A549 (cell line): Measurements from ENCODE around the gene SYNPR. TPM values are rescaled to one million over a fixed set of nuclear protein-coding genes. Genes with fewer than 3 reads are reported as not detected.

ENCODE experiments used
- ATAC-seq, 2 experiments: fragments of 200-7000 bp in 1 of 2; fragments of >200 bp in 1 of 2; cut with Nextera tagmentation in 1 of 2; cut with Tn5 transposase in 1 of 2; 3 replicates each; pipeline versions ENCODE4 v1.8.0 to v1.9.1; 2018 to 2020; ENCODE audit warnings: mild to moderate bottlenecking in 1 of 2, moderate library complexity in 1 of 2
- CTCF ChIA-PET: fragments of 300-600 bp; sonication (Branson Sonifier 250); formaldehyde crosslinking; extraction: SDS; loops from one replicate; lab custom pipeline; 2021; ENCODE audit warnings: antibody characterized with exemption, inconsistent platforms; lab: Yijun Ruan, JAX
- POLR2A ChIA-PET: fragments of 350-600 bp; formaldehyde crosslinking; extraction: SDS; loops from one replicate; lab custom pipeline; 2021; ENCODE audit warnings: antibody characterized with exemption, inconsistent platforms; lab: Yijun Ruan, JAX
- DNase-seq, 2 experiments: peaks; one replicate each; pipeline versions ENCODE4 v3.0.0 to v3.0.0-alpha.2; 2011 to 2016; ENCODE audit warnings: low read depth in 1 of 2, low spot score in 1 of 2
- FAIRE-seq: peaks from 2 replicates; lab custom pipeline; 2011; peaks lifted over from hg19 to GRCh38; lab: Jason Lieb, UNC
- H3K27ac ChIP-seq, 2 experiments: fragments of >200 bp; sonication (Bioruptor Twin); formaldehyde crosslinking; 3 replicates each; pipeline ENCODE4 v1.5.1; 2016 to 2017
- H3K4me1 ChIP-seq: fragments of >200 bp; sonication (Bioruptor Twin); formaldehyde crosslinking; 3 replicates; pipeline ENCODE4 v1.6.1; 2016
- H3K4me2 ChIP-seq: fragments of >200 bp; sonication (Bioruptor Twin); formaldehyde crosslinking; 3 replicates; pipeline ENCODE4 v1.6.1; 2016
- H3K4me3 ChIP-seq: fragments of >200 bp; sonication (Bioruptor Twin); formaldehyde crosslinking; 3 replicates; pipeline ENCODE4 v1.5.1; 2016
- H3K9me3 ChIP-seq: fragments of >200 bp; sonication (Bioruptor Twin); formaldehyde crosslinking; 3 replicates; pipeline ENCODE4 v1.6.1; 2016
- BHLHE40 ChIP-seq: IDR thresholded peaks from 2 replicates; pipeline ENCODE4 v1.6.1; 2012; ENCODE audit warnings: low read depth, low read length, inconsistent platforms
- CBX2 ChIP-seq: fragments of 200-600 bp; sonication (generic); IDR thresholded peaks from 2 replicates; pipeline ENCODE4 v1.6.1; 2016; ENCODE audit warnings: low read depth, mild to moderate bottlenecking, borderline replicate concordance
- CBX8 ChIP-seq: fragments of 200-600 bp; sonication (generic); IDR thresholded peaks from 2 replicates; pipeline ENCODE4 v1.6.1; 2016
- CHD4 ChIP-seq: fragments of 200-600 bp; sonication (generic); IDR thresholded peaks from 2 replicates; pipeline ENCODE4 v1.6.1; 2016; ENCODE audit warnings: antibody characterized with exemption, mild to moderate bottlenecking, borderline replicate concordance
- EHMT2 ChIP-seq: fragments of 200-600 bp; sonication (generic); IDR thresholded peaks from 2 replicates; pipeline ENCODE4 v1.6.1; 2016; ENCODE audit warnings: antibody characterized with exemption, low read depth, mild to moderate bottlenecking, moderate library complexity
- EP300 ChIP-seq, 2 experiments: fragments of >200 bp; sonication (Bioruptor Twin); formaldehyde crosslinking; IDR thresholded peaks; 2 replicates in 1 of 2; 3 replicates in 1 of 2; pipeline ENCODE4 v1.6.1; 2016 to 2017
- ESRRA ChIP-seq: fragments of 150-350 bp; IDR thresholded peaks from 2 replicates; pipeline ENCODE4 v1.6.1; 2014; ENCODE audit warnings: mild to moderate bottlenecking, low read length, borderline replicate concordance
- FOSB ChIP-seq: fragments of 250-450 bp; sonication (Bioruptor Pico); IDR thresholded peaks from 2 replicates; pipeline ENCODE4 v1.5.0; 2020; ENCODE audit warnings: mild to moderate bottlenecking, moderate library complexity
- HOXB5 ChIP-seq: fragments of 250-450 bp; sonication (Bioruptor Pico); IDR thresholded peaks from 2 replicates; pipeline ENCODE4 v1.5.0; 2020; ENCODE audit warnings: mild to moderate bottlenecking, moderate library complexity
- JUN ChIP-seq, 2 experiments: fragments of >200 bp; sonication (Bioruptor Twin); formaldehyde crosslinking; IDR thresholded peaks; 2 replicates in 1 of 2; 3 replicates in 1 of 2; pipeline ENCODE4 v1.6.1; 2016 to 2017
- KDM5A ChIP-seq: fragments of 200-600 bp; sonication (generic); IDR thresholded peaks from 2 replicates; pipeline ENCODE4 v1.6.1; 2016; ENCODE audit warnings: antibody characterized with exemption, mild to moderate bottlenecking
- MAFK ChIP-seq: fragments of 450-650 bp; IDR thresholded peaks from 2 replicates; pipeline ENCODE4 v1.6.1; 2014; ENCODE audit not compliant: partially characterized antibody
- MYC ChIP-seq: IDR thresholded peaks from 2 replicates; pipeline ENCODE4 v1.6.1; 2012; ENCODE audit warnings: mild to moderate bottlenecking, inconsistent platforms, low read length, improper control_type of control experiment, borderline replicate concordance
- PHF8 ChIP-seq: fragments of 200-600 bp; sonication (generic); IDR thresholded peaks from 2 replicates; pipeline ENCODE4 v1.6.1; 2016; ENCODE audit warnings: low read depth, mild to moderate bottlenecking, antibody characterized with exemption, moderate library complexity, borderline replicate concordance
- POLR2A ChIP-seq: IDR thresholded peaks from 2 replicates; pipeline ENCODE4 v1.6.1; 2012; ENCODE audit warnings: mild to moderate bottlenecking, low read length
- POLR2AphosphoS2 ChIP-seq: conservative IDR thresholded peaks from 2 replicates; pipeline ENCODE4 v1.6.1; 2012; ENCODE audit warnings: low read length, improper control_type of control experiment, inconsistent platforms
- RFX5 ChIP-seq: fragments of 450-650 bp; IDR thresholded peaks from 2 replicates; pipeline ENCODE4 v1.7.1; 2014; ENCODE audit warnings: antibody characterized with exemption, mild to moderate bottlenecking, moderate library complexity
- TP53 ChIP-seq: fragments of 250-450 bp; sonication (Bioruptor Pico); IDR thresholded peaks from 2 replicates; pipeline ENCODE4 v1.5.0; 2021; ENCODE audit warnings: mild to moderate bottlenecking, moderate library complexity
- USF2 ChIP-seq: fragments of 450-650 bp; IDR thresholded peaks from 2 replicates; pipeline ENCODE4 v1.6.1; 2014; ENCODE audit warnings: antibody characterized with exemption
- ZC3H11A ChIP-seq: fragments of 450-650 bp; IDR thresholded peaks from 2 replicates; pipeline ENCODE4 v1.6.1; 2014; ENCODE audit warnings: antibody characterized with exemption, mild to moderate bottlenecking
- ZFP36 ChIP-seq: fragments of 450-650 bp; IDR thresholded peaks from 2 replicates; pipeline ENCODE4 v1.6.1; 2014; ENCODE audit warnings: borderline replicate concordance; ENCODE audit not compliant: partially characterized antibody
- ZNF302 ChIP-seq: fragments of 250-450 bp; sonication (Bioruptor Pico); IDR thresholded peaks from 2 replicates; pipeline ENCODE4 v1.9.0; 2021; ENCODE audit warnings: inconsistent platforms, mild to moderate bottlenecking, moderate library complexity
- WGBS: methylation state at CpG from one replicate; pipeline ENCODE4 v1.1.6; 2017; ENCODE audit errors: missing lambda C conversion rate; 5-methylcytosine and 5-hydroxymethylcytosine counted together
- polyA plus RNA-seq, 4 experiments: library from polyadenylated mRNA; depleted of rRNA in 3 of 4; stranded (reverse); fragments of >200 nt; fragmentation: RNase III in 1 of 4; extraction: RNeasy Plus Mini Kit Qiagen cat#74134 plus additional on column Dnase treatment in 1 of 4; gene quantifications; 2 replicates in 3 of 4; 3 replicates in 1 of 4; pipeline ENCODE4 v1.2.3, GENCODE V29; 2011 to 2017
- TF ChIP-seq, protein P1 (sequence below): fragments of >200 bp; sonication (Bioruptor Twin); formaldehyde crosslinking; IDR thresholded peaks from 3 replicates; pipeline ENCODE4 v1.5.1; 2016
- TF ChIP-seq, protein P2 (sequence below): fragments of 250-450 bp; sonication (Bioruptor Pico); IDR thresholded peaks from 2 replicates; pipeline ENCODE4 v1.5.0; 2021; ENCODE audit warnings: mild to moderate bottlenecking, moderate library complexity, borderline replicate concordance
- TF ChIP-seq, protein P3 (sequence below): IDR thresholded peaks from 2 replicates; pipeline ENCODE4 v1.6.1; 2012

The SYNPR gene
- polyA plus RNA-seq, 2 of the 4 experiments (the other 2 are of a cell fraction): not detected

- H3K9me3 ChIP-seq: no peaks in the 10 kb centered on the region
- CTCF ChIA-PET: no interaction called here
- DNase-seq (no peak), ATAC-seq (no peak), FAIRE-seq (no peak)
- no peaks in the 10 kb centered on the region for H3K4me1 ChIP-seq
- H3K27ac ChIP-seq: no peak overlapping the region
- TF ChIP-seq ZFP36: no peak
- TF ChIP-seq EP300 (IDR thresholded peaks at IDR 0.05): no peak
- TF ChIP-seq JUN (IDR thresholded peaks at IDR 0.05): no peak
- no peak for TF ChIP-seq MYC
- no peak for TF ChIP-seq BHLHE40
- TF ChIP-seq ESRRA: no peak
- TF ChIP-seq HOXB5: no peak
- TF ChIP-seq EHMT2: no peak
- no peak for TF ChIP-seq CBX2
- TF ChIP-seq, protein P1, sequence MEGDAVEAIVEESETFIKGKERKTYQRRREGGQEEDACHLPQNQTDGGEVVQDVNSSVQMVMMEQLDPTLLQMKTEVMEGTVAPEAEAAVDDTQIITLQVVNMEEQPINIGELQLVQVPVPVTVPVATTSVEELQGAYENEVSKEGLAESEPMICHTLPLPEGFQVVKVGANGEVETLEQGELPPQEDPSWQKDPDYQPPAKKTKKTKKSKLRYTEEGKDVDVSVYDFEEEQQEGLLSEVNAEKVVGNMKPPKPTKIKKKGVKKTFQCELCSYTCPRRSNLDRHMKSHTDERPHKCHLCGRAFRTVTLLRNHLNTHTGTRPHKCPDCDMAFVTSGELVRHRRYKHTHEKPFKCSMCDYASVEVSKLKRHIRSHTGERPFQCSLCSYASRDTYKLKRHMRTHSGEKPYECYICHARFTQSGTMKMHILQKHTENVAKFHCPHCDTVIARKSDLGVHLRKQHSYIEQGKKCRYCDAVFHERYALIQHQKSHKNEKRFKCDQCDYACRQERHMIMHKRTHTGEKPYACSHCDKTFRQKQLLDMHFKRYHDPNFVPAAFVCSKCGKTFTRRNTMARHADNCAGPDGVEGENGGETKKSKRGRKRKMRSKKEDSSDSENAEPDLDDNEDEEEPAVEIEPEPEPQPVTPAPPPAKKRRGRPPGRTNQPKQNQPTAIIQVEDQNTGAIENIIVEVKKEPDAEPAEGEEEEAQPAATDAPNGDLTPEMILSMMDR: no peak
- no peak for TF ChIP-seq CBX8
- no peak for TF ChIP-seq POLR2A
- TF ChIP-seq FOSB (CRISPR knock-in tag): no peak
- no peak for TF ChIP-seq PHF8
- no peak for TF ChIP-seq MAFK
- no peak for TF ChIP-seq TP53 (CRISPR knock-in tag)
- TF ChIP-seq POLR2AphosphoS2: no peak
- POLR2A ChIA-PET: no interaction called here
- no peak overlapping the region for H3K4me3 ChIP-seq
- WGBS: 0% methylated on average over 2 of the region's 2 CpGs
- H3K4me2 ChIP-seq: no peak overlapping the region
These were observed 281.8 kb downstream of the SYNPR start for GRCh38 chr3:63559884-63560283.

DNA sequence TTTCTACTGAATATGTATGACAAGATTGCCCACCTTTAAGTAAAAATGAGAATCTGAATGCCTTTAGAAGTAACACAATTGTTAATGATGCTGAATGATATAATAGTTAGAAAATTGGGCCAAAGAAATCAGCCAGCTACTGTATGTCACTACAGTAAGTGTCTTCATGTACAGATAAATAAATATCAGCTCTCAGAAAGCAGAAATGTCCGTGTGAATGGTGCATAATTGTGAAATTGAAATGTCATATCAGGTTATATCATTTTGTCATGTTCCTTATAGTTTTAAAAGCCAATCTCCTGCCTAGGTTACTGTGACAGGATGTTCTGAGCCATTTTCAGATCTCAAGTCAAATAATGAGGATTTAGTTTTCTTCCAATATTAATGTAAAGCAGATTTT, 283.8 kb downstream of the SYNPR start:
- CTCF ChIA-PET: no interaction called here
- Histone ChIP-seq H3K9me3 (no peaks in the 10 kb centered on the region), H3K4me2 (no peak overlapping the region), H3K4me3 (no peak overlapping the region), H3K4me1 (no peaks in the 10 kb centered on the region), H3K27ac (no peak overlapping the region)
- POLR2A ChIA-PET: no interaction called here
- ATAC-seq (no peak), DNase-seq (no peak), FAIRE-seq (no peak)
- TF ChIP-seq, protein P2, sequence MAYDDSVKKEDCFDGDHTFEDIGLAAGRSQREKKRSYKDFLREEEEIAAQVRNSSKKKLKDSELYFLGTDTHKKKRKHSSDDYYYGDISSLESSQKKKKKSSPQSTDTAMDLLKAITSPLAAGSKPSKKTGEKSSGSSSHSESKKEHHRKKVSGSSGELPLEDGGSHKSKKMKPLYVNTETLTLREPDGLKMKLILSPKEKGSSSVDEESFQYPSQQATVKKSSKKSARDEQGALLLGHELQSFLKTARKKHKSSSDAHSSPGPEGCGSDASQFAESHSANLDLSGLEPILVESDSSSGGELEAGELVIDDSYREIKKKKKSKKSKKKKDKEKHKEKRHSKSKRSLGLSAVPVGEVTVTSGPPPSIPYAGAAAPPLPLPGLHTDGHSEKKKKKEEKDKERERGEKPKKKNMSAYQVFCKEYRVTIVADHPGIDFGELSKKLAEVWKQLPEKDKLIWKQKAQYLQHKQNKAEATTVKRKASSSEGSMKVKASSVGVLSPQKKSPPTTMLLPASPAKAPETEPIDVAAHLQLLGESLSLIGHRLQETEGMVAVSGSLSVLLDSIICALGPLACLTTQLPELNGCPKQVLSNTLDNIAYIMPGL (CRISPR knock-in tag): no peak
- TF ChIP-seq, protein P1: no peak
- TF ChIP-seq CHD4 (no peak), CBX2 (no peak), MYC (no peak), RFX5 (no peak), EHMT2 (no peak), KDM5A (no peak), USF2 (no peak), POLR2A (no peak), ZNF302 (CRISPR knock-in tag) (no peak), ZC3H11A (no peak), TP53 (CRISPR knock-in tag) (no peak)
- TF ChIP-seq, protein P3, sequence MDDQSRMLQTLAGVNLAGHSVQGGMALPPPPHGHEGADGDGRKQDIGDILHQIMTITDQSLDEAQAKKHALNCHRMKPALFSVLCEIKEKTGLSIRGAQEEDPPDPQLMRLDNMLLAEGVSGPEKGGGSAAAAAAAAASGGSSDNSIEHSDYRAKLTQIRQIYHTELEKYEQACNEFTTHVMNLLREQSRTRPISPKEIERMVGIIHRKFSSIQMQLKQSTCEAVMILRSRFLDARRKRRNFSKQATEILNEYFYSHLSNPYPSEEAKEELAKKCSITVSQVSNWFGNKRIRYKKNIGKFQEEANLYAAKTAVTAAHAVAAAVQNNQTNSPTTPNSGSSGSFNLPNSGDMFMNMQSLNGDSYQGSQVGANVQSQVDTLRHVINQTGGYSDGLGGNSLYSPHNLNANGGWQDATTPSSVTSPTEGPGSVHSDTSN: no peak
- WGBS: 0% methylated on average over 1 of the region's 1 CpG
